GM18505 (cell line): ENCODE results near the gene CNTN4.

Source experiments
- ATAC-seq: cut with Tn5 transposase; IDR thresholded peaks from one replicate; pipeline ENCODE4 v1.9.1; 2021; ENCODE audit not compliant: unreplicated experiment
- POLR2A ChIP-seq: IDR thresholded peaks from 4 replicates; pipeline ENCODE4 v1.6.1; 2011; ENCODE audit warnings: borderline replicate concordance; ENCODE audit not compliant: insufficient read depth, insufficient read length; ENCODE audit errors: extremely low read depth

The CNTN4 gene

DNA sequence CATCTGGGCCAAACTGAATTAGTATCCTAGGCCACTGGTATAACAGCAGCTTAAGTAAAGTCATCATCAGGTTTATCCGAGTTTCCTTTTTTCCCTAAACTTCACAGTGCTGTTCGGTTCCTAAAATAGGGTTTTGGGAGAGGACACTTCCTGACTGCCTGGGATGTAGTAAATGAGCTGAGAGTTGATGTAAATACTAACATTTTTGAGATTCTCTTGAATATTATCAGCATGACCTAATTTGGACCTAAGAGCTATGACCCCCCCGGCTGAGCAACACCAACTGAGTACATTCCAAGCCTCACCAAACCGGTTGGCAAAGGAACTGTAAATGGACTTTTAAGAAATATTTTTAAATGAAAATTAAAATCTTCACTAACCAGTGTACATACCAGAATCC lies 932.7 kb downstream of the CNTN4 start:
- TF ChIP-seq POLR2A, result no peak
- ATAC-seq, result no peak

DNA sequence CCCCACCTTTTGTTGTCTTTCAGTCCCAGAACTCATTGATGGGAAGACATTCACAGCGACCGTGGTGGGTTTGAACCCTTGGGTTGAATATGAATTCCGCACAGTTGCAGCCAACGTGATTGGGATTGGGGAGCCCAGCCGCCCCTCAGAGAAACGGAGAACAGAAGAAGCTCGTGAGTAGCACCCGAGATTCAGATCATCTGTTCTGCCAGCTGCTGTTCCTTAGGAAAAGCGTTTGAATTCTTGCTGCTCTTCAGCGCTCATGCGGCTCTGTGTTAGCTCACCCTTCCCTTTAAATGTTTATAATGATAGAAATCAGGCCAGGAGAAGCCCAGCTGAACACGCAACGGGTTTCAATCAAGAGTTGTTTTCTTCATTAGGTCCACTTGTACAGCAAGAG lies 938.5 kb downstream of the CNTN4 start:
- TF ChIP-seq POLR2A, result no peak
- no peak for ATAC-seq

GRCh38 chr3:3038201-3038991 lies 939.7 kb downstream of the CNTN4 start:
- TF ChIP-seq POLR2A, result no peak
- no peak for ATAC-seq

DNA sequence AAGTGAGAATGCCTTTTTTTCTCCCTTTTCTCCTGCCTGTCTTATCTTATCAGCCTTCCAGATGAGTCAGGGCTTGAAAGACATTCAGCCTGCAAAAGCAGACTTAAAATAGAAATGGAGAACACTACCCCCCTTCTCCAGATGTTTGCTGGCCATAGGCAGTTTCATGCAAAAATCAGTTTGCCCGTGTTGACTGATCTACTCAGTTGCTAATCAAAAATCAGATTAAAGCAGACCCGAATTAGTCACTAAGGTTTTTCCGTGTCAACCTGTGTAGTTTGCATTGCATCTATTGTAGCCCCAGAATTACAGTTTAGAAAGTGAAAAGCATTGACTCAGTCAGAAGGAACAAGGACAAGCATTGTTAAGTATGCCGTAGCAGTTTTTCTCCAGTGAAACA lies 955.3 kb downstream of the CNTN4 start:
- no peak for TF ChIP-seq POLR2A
- ATAC-seq, result no peak

DNA sequence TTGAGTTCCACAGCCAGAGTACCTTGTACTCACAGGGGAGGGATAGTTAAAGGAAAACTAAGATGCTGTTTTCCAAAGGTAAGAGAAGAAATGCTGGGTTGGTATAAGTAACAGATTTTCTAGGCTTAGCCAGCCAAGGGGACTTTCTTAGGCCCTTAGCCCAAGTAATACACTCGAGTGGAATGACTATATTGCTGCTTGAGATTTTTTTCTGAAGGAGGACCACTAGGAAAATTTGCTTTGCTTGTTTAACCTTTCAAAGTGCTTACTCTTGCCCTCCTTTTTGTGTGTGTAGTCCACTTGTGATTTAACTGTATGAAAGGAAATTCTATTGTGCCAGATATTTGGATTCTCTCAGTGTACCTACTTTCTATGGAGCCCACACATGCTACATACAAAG lies 961.0 kb downstream of the CNTN4 start:
- TF ChIP-seq POLR2A, result no peak
- ATAC-seq, result no peak

GRCh38 chr3:3064297-3064696 lies 965.6 kb downstream of the CNTN4 start:
- ATAC-seq, result no peak
- no peak for TF ChIP-seq POLR2A

DNA sequence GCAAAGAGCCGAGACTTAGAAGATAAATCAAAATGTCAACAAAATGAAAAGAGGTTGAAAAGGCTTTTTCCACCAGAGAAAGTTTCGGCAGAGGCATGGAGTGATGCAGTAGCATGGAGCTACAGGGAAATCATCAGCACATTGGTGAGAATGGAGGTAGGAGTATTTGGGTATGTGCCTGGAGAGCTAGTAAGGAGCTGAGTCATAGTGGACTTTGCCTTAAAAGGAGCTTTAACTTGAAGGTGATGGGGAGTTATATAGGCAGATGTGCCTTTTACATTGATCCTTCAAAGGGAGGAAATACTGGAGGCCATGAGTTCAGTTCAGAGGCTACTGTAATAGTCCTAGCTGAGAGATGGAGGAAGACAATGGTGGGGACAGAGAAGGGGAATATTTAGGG lies 967.2 kb downstream of the CNTN4 start:
- no peak for TF ChIP-seq POLR2A
- no peak for ATAC-seq

- no peak for TF ChIP-seq POLR2A
- ATAC-seq, result peak; percentile 63
These were observed 967.7 kb downstream of the CNTN4 start for GRCh38 chr3:3066378-3066777.

DNA sequence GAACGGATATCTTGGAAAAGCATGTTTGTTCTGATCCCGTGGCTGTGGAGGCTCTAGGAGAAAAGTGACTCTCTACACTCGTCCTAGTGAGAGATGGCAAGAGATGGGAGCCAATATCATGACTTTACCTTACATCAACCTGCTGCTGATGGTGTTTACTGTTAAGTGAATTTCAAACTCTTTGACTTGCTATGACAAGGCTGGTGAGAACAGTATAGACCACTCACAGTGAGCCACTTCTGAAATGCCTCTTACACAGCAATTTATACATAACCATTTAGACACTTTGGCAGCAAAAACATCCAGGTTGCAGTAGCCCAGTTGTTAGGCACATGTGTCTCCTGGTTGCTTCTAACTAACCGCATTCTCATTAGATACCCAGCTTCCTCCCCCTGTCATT lies 968.2 kb downstream of the CNTN4 start:
- ATAC-seq, result no peak
- no peak for TF ChIP-seq POLR2A

DNA sequence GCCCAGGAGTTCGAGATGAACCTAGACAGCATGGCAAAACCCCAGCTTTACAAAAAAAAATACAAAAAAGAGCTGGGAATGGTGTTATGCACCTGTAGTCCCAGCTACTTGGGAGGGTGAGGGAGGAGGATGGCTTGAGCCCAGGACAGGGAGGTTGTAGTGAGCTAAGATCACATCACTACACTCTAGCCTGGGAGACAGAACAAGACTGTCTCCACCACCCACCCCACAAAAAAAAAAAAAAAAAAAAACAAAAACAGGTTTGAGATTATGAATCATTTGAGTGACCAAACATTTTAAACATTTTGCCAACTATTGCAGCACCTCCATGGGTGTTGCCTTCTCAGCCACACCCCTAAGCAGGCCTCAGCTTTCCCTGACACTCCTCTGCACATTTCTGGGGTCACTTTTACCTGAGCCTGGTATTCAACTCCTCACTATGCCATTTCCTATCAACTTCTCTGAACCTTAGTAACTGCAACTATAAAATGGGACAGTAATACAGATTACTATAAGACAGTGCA lies 969.8 kb downstream of the CNTN4 start:
- TF ChIP-seq POLR2A, result no peak
- no peak for ATAC-seq

- no peak for ATAC-seq
- TF ChIP-seq POLR2A, result no peak
These were observed 971.1 kb downstream of the CNTN4 start for GRCh38 chr3:3069723-3070122.

GRCh38 chr3:3071136-3071535 lies 972.5 kb downstream of the CNTN4 start:
- no peak for ATAC-seq
- no peak for TF ChIP-seq POLR2A

- peak; percentile 74 for ATAC-seq
- TF ChIP-seq POLR2A, result no peak
These were observed 976.0 kb downstream of the CNTN4 start for GRCh38 chr3:3074551-3075257.

DNA sequence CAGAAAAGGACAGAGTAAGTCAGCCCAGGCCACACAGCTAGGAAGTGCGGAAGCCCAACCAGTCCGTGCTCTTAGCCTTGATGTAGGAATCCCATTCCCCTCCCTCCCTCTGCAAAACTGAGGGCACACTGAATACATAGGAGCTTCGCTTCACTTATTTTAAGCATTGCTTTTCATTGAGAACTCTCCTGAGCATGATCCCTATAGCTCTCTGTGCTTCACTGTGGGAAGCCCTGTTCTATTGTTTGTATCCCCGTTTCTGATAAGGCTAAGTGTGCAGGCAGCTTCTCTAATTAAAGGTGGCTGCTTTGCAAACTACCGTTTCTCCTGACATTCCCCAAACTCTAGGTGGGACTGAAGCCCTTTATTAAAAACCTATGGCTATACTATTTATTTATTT lies 981.6 kb downstream of the CNTN4 start:
- no peak for TF ChIP-seq POLR2A
- ATAC-seq, result no peak
